Stimulated activated CD8-positive, alpha-beta memory T cell treated with anti-CD3 and anti-CD28 coated beads, Interleukin-15, amount 100 ng/mL, for 48 hours (primary cell): Measurements from ENCODE around the gene SYNDIG1.

Source experiments
- DNase-seq, 2 donors: peaks; one replicate each; pipeline ENCODE4 v3.0.0-alpha.2; 2020; ENCODE audit warnings: low read depth in 2 of 2

SYNDIG1 gene

GRCh38 chr20:24560571-24561491, 91.4 kb downstream of the SYNDIG1 start:
- no peak for DNase-seq

- no peak for DNase-seq
Measured at GRCh38 chr20:24565835-24566351, 96.5 kb downstream of the SYNDIG1 start.

DNA sequence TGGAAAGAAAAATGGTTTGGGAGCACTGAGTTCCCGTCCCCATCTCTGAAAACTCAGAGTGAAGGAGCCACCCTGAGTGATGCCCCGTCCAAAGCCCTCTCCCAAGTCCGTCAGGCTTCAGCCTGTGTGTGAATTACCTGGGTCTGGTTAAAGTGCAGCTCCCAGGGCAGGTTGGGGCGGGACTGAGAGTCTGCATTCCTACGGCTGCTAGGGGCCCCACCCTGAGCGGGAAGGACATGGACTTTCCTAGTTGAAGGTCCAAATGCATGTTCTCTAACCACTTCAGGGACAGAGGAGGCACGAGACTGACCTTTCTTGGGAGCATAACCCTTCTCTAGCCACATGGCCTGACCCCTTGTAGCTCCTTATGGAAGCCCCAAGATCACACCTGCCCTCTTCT, 97.2 kb downstream of the SYNDIG1 start:
- DNase-seq, result no peak

DNA sequence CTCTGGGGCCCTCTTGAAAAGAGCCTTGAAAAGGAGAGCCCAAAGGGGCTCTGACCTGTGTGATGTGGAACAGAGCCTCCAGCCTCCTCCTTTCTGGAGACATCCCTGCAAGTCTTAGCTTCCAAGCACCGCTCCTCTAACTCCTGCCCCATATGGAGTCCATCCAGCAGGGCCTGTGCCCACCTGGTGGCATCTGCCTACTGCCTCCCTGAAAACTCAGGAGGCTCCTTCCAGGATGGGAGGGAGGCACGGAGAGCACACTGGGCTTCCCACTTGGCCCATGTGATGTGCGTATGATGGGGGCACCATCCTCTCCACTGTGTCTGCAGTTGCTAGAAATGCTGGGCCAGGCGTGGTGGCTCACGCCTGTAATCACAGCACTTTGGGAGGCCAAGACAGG, 98.1 kb downstream of the SYNDIG1 start:
- no peak for DNase-seq

DNA sequence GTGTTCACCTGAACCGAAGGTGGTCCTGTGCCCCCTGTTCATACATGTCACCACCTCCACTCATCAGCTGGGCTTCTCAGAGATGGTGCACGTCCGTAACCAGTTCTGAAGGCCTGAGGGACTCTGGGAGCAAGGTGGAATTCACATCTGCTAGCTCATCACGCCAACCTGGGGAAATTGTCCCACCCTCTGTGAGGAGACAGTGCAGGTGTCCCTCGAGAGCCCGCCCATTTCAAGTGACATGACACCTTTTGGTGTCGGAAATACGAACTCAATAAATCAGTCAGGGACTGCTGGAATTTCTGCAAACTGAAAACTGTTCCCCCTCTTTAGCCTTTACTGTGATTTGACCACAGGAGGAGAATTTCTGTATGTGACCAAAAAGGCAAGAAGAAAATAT, 99.4 kb downstream of the SYNDIG1 start:
- DNase-seq, result no peak

DNA sequence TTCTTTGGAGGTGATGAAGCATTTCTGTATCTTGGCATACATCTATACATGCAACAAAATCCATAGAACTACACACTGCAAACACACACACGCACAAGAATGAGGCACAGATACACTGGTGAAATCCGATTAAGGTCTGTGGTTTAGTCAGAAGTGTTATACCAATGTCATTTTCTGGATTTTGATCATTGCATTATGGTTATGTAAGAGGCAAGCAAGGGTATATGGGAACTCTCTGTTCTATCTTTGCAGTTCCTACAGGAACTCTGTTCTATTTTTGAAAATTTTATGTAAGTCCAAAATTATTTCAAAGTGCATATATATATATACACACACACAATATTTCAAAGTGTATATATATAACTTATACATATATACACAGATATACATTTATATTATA, 101.7 kb downstream of the SYNDIG1 start:
- no peak for DNase-seq

DNA sequence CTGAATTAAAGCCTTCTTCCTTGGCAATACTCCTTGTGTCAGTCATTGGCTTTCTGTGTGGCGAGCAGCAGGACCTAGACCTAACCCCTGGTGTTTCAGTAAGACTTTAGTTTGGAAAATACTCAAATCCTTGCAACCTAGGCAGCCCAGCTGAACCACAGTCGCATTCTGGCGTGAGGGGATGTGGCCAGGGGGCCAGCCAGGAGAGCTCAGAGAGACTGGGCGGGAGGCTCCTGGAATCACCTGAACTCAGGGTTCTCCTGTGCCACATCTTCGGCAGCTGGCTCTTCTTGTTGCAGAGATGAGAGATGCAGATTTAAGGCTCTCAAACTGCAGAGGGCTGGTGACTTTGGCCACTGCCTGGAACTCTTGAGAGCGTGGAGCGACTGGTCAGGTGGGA, 102.7 kb downstream of the SYNDIG1 start:
- DNase-seq, result no peak

DNA sequence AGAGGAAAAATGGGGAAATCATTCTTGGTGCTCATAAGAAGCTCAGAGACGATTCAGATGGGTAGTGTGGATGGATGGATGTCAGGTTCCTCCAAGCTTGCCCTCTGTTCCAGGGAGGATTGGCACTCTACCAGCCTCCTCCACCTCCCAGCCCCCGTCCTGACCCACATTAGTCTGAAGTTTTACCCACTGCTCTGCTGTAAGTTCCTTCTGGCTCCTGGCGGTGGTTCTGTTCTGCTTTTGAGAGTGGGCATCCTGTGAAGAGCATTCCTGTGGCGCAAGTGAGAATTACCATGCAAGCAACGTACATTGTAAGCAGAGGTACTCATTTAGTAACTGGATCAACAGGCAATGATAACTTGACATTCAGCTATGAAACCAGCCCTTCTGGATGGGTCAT, 103.4 kb downstream of the SYNDIG1 start:
- DNase-seq, result no peak

- DNase-seq, result no peak
Measured at GRCh38 chr20:24573557-24573956, 104.1 kb downstream of the SYNDIG1 start.

DNA sequence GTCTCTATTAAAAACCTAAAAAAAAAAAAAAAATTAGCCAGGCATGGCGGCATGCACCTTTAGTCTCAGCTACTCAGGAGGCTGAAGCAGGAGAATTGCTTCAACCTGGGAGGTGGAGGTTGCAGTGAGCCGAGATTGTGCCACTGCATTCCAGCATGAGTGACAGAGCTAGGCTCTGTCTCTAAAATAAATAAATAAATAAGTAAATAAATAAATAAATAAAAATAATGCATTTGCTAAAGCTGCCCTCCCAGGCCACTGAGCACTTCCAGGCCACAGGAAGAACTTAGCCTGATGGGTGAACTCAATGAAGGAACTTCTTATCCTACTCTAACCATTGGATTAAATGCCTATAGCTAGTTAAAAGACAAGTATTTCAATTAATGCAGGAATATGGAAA, 104.9 kb downstream of the SYNDIG1 start:
- no peak for DNase-seq

DNA sequence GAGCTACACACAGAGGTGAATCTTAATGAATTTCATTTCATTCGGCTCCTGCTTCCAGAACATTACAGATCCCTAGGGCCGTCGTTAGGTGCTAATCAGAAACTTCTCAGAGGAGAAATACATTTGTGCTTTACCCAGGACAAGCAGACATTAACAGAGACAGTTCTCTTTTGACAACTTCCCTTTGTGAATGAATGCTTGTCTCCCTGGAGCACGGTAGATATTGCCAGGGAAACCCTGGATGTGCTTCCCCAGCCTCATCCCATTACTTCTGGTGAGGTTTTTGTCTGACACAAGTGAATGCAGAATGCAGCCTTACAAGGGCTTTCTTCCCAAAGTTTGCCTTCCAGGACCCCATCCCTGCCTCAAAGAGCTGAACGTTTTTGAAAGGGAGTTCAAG, 105.4 kb downstream of the SYNDIG1 start:
- no peak for DNase-seq

DNA sequence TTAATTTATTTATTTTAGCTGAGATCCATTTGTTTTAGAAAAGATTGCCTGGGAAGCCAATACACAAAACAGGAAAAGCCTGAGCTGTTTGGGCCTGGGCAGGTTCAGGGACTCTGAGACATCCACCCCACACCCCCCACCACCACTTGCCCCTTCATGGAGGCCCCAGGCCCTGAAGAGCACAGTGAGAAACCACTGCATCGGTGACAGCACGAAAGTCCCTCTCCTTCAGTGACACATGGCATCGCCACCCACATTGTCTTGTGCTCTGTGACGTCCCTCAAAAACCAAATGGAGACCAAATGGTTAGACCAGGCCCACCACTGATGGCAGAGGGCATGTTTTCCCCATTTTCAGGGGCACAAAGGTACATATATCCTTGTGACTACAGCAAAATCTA, 106.4 kb downstream of the SYNDIG1 start:
- DNase-seq, result no peak

GRCh38 chr20:24576447-24576846, 107.0 kb downstream of the SYNDIG1 start:
- DNase-seq, result no peak

- no peak for DNase-seq
Measured at GRCh38 chr20:24577271-24577909, 108.0 kb downstream of the SYNDIG1 start.

GRCh38 chr20:24578567-24579415, 109.4 kb downstream of the SYNDIG1 start:
- DNase-seq, result no peak

GRCh38 chr20:24579475-24579874, 110.0 kb downstream of the SYNDIG1 start:
- DNase-seq, result no peak

DNA sequence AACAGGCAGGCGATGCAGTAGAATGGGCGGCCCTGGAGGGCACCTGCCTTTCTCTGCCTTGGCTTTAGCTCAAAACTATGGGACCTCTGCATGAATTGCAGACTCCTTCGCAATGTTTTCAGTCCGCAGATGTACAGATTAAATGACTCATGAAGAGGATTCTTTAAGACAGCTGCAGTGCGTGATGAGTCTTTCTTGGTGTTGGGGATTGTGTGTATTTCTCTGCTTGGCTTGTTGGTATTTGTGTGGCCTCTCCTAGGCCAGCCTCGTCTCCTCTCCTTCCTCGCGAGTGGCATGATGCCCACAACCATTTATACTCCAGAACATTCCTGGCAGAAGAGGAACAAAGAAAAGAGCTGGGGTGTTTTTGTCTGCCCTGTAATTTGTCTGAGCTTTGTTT, 110.6 kb downstream of the SYNDIG1 start:
- no peak for DNase-seq

DNA sequence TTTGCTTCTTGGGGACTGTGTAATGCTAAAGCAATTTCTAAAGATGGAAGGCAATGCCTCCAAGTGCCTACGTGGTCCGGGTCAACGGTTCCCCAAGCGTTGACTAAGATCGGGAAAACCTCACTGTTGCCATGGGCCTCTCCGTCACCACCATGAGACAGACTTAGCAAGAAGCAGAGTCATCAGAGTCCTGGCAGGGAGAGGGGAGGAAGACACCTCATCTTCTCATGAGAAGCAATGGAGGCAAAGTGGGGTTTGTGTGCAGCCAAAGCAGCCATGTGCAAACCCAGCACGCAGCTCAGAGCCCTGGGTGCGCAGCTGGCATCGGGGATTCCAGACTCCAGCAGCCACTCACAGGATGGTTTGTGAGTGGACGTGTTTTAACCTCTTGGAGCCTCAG, 111.4 kb downstream of the SYNDIG1 start:
- no peak for DNase-seq

DNA sequence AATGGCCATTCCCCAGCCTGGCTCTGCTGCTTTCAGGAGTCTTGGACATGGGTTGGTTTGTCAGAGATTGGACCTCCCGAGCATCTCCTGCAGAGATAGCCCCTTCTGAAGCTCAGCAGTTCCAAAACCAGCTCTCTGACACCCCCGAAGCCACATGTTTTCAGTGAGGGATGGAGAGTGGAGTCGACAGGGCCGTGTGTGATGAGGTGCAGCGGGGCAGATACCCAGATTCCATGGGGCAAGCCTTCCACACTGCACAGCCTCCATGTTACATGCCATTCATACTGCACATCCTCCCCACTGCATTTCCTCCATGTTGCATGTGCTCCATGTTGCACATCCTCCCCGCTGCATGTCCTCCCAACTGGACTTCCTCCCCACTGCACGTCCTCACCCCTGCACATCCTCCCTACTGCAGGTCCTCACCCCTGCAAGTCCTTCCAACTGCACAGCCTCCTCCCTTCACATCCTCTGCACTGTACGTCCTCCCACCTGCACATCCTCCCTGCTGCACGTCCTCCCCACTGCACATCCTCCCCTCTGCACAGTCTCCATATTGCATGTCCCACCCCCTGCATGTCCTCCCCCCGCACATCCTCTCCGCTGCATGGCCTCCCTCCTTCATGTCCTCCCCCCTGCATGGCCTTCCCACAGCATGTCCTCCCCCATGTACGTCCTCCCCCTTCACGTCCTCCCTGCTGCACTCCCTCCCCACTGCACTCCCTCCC, 112.2 kb downstream of the SYNDIG1 start:
- DNase-seq, result no peak

- DNase-seq, result no peak
Measured at GRCh38 chr20:24582373-24583168, 113.1 kb downstream of the SYNDIG1 start.
